NCI-H2081 (cell line): ENCODE data around the gene IGFL1.
"Not testable (repeated sequence)": the region's sequence is repeated elsewhere in the genome, so short reads cannot be mapped to it uniquely, and the experiment has no call there.

Experiments used
- DNase-seq, 2 experiments: peaks; one replicate each; lab custom pipeline; 2025; lab: John Stamatoyannopoulos, UW

Gene IGFL1

DNA sequence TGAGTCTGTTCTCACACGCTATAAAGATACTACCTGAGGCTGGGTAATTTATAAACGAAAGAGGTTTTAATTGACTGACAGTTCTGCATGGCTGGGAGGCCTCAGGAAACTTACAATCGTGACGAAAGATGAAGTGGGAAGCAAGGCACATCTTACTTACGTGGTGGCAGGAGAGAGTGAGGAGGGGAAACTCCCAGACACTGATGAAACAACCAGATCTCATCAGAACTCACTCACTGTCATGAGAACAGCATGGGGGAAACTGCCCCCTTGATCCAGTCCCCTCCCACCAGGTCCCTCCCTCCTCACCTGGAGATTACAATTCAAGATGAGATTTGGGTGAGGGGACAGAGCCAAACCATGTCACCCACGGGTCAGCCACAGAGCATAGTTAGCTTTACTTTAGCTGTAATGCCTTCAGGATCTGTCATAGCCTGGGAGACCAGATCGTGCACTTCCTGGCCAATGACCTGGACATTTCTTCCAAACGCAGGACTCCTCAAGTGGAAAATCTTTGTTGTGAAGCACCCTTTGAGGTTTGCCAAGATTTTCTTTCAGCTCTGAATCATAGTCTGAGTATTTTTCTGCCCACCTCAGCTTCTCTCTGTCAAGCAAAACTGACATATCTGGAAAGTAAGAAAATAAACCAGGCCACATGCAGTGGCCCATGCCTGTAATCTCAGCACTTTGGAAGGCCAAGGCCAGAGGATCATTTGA lies 42.1 kb downstream of the IGFL1 start:
- DNase-seq, result no peak

DNA sequence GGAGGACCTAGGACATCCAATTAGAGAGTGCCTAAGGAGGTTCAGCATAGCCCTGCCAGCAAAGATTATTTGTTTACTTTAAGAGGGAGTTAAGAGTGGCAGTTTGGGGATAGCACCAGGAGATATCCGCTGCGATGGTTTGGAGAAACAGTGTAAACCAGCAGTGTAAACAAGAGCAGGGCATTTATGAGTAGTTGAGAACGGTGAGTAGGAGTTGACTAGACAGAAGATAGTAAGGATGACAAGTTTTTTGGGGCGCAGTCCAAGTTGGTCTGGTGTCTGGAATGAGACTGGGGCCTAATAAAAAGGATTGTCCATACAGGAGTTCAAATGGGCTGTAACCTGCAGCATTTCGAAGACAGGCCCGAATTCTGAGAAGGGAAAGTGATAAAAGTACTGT lies 44.4 kb downstream of the IGFL1 start:
- not testable (repeated sequence) for DNase-seq

DNA sequence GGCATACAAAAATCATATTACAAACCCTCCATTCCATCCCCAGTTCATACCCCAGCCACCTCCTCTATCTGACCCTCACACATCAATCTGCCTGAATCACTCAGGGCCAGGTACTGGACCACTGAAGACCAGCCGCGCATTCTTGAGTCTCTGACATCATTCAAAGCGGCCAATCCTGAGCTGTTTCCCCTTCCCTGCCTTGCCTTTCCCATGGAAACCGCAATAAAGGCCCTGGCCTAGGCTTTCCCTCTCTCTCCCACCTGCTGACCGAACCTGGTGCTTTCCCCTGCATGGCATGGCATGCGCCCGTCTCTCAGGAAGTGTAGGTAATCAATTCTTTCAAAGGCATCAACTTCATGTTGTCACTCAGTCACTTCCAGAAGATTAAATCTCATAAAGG lies 49.6 kb downstream of the IGFL1 start:
- DNase-seq, result no peak
